Stimulated activated CD4-positive, alpha-beta T cell treated with anti-CD3 and anti-CD28 coated beads, Interleukin-4, amount 100 ng/mL, for 4 hours (primary cell): ENCODE data around the gene ZNRD2.
A peak's percentile ranks its signal among the peaks of the same experiment; 100 is the strongest.
"Not testable (repeated sequence)": the region's sequence is repeated elsewhere in the genome, so short reads cannot be mapped to it uniquely, and the experiment has no call there.

Experiments used
- DNase-seq, 2 experiments: peaks; one replicate each; pipeline ENCODE4 v3.0.0-alpha.2; 2020

Gene ZNRD2

DNA sequence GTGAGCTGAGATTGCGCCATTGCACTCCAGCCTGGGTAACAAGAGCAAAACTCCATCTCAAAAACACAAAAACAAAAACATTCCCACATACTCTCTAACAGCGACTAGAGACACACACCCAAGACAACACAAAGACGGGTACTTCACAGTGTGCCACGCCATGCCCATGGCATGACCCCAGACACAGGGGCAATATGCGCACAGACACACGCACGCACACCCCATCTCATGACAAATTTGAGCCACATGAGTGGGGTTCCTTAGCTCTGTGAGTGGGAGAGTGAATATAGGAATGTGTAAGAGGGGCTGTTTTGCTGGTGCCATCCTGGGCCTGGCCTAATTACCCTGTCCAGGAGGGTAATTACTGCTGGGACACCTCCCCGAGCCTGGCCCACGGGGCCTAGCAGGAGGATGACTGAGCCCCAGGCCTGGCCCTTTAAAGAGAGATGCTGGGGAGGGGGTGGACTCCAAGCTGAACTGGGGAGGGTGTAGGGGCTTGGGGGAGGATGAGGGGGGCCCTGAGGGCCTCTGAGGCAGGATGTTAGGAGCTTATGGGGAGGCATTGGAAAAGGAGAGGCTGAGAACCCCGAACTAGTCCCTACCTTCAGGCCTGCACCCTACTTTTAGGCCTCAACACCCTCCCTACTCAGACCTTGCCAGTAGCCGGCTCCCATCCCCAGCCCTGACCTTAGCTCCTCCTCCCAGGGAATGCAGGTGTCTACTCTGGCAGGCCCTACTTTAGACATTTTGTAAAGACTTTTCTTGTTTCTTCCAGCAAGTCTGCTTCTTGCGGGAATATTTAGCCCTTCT lies 13.6 kb upstream of the ZNRD2 start:
- DNase-seq: no peak

DNA sequence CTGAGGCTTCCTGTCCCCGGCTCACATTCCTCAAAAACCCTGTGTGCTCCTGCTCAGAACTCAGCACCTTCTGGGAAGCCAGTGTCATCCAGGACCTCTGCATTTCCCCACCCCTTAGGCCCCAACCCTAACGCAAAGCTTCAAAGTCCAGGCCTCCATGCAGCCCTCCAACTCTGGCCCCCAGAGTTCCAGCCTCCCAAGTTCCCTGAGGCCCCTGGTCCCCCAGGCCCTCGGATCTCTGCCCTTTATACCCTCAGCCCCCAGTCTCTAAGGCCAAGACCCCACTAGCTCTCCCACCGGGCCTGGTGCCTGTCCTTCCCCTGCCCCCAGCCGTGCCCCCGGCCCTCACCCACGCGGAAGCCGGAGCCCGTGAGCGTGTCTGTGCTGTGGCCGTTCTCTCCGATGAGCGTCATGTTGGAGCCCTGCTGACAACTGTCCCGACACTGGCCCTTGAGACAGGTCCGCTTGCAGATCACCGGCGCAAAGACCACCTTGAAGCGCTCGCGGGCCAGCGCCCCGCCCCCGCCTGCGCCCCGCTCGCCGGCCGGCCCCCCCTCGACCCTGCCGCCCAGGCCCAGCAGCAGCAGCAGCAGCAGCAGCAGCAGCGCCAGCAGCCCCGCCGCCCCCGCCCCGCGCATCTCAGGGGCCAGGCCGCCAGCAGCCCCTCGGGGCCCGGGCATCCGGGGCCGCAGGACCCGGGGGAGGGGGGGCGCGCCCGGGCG lies 12.8 kb upstream of the ZNRD2 start:
- no peak for DNase-seq

DNA sequence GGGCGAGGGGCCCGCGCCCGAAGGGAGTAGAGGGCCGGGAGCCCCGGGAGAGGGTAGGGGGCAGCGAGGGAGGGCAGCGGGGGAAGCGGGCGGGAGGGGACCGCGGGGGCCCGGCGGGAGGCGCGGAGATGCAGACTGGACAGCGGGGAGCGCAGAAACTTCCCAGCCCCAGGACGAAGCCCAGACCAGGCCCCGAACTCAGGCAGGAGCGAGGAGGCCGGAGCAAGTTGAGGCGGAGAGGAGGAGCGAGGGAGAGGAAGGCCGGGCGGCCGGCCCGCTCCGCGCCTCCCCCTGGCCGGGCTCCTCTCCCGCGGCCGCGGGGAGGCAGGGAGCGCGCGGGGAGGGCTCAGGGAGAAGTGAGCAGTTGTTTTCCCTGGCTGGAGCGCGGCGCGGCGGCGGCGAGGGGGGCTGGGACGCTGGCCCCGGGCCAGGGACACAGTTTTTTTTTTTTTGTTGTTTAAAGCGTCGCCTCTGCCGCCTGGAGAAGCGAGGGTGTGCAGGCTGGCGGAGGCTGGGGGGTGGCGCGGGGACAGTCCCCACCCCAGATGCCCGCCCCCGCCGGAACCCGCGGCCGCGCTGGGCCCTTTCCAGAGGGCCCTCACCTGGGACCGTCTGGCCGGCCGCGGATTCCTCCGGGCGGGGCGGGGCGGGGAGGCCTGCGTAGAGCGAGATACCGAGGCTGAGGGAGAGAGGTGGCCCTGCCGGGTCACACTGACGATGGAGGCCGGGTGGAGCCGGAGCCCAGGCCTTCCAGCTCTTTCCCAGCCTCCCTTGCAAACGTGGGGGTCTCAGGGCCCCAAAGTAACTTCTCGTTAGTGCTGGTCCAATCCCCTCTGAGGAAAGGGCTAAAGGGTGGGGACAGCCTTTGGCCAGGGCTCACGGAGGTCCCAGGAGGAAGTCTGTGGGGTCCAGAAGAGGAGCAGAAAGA lies 12.0 kb upstream of the ZNRD2 start, which contains the start of gene LTBP3:
LTBP3 (minus strand) TSS at position 358 of the 928 bp plus-strand sequence. CDS start 400 bp downstream, outside the sequence.
- DNase-seq: peak in 1 of 2 experiments; percentile 47

DNA sequence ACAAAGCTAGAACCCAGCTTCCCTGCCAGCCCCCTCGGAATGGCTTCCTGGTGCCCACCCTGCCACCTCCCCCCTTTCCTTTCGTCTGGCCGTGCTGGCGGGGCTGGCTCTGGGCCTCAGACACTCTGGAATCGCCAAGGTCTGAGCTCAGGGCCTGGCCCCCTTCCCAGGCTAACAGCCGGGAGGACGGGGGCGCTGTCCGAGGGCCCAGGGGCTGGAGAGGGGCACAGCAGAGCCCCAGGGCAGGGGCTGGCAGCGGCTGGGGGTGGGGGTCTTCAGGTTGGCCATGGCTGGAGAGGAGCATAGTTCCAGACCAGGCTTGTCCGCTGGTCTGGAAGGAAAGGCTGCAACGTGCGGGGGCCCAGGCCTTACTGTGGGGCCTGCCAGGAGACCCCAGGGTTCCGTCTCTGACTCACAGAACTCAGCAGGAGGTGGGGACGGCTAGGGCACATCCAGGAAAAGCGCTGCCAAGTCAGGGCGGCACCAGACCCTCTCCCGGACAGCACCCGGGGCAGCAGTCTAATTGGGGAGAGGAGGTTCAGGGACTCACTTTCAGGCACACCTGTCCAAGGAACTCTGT lies 11.3 kb upstream of the ZNRD2 start:
- DNase-seq: no peak

DNA sequence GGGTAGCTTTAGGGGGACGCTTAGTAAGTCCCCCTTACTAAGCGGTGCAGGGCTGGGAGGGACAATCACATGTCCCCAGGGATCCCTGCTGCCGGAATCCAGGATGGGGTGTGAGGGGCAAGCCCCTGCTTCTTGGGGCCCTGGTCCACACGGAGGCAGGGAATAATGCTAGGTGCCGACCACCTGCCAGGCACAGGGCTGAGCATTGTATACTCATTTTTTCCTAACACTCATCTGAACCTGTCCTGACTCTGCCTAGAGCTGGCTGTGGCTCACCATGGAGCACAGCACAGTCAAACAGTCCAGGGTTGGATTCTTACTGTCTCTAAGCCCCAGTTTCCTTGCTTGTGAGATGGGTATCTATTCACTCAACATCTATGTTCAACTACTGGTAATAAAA lies 10.7 kb upstream of the ZNRD2 start:
- no peak for DNase-seq

DNA sequence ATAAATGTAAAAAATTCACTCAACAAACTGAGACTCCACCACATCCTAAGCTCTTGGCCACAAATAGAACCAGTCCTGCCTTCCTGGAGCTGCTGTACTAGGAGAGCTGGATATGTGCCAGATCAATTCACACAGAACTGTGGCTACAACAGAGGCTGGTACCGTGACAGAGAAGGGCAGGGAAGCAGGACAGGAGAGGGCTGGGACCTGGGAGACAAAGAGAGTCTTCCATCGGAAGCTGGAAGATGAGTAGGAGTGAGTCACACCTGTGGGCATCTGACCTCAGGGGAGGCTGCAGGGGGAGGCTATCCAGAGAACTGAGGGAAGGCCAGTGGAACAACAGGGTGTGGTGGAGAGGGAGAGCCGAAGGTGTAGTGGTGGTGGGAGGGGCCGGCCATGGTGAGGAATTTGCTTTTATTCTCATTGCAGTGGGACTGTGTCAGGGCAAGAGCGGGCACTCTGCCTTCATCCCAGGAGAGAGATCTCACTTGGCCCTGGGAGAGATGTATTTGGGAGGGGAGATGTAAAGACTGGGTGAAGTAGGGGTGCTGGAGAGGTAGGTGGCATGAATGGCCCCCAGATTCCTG lies 10.2 kb upstream of the ZNRD2 start:
- no peak for DNase-seq

DNA sequence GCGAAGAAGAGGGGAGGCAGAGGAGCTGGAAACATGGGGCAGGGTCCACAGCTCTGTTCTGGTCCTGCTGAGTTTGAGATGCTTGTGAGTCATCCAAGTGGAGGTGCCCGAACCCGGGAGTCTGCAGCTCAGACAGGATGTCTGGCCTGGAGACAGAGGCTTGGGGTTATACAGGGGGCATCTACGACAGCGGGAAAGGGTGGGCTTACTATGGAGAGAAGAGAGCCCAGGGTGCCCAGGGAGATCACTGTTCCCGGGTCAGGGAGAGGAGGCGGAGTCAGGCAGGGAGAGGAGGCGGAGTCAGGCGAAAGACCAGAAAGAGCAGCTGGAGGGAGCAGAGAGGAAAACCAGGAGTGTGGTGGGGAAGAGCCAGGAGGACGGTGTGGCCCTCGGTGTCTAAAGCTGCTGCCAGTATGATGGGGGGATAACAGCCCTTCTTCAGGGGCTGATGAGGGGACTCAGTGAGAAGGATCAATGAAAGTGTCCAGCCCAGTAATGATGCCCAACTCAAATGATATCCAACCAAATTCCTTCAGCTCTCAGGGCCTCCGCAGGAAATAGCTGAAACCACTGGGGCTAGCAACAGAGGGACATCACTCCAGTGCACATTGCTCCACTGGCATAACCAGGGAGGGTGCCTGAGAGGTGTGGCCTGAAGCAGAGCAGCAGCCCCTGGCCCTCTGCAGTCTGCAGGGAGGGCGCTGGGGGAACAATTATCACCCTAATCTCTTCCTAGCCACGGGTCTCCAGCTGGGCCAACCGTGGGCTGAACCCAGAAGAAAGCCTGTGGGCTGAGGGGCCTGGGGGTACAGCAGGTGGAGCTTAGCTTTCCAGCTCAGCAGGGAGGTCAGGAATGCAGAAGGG lies 9.5 kb upstream of the ZNRD2 start:
- no peak for DNase-seq

DNA sequence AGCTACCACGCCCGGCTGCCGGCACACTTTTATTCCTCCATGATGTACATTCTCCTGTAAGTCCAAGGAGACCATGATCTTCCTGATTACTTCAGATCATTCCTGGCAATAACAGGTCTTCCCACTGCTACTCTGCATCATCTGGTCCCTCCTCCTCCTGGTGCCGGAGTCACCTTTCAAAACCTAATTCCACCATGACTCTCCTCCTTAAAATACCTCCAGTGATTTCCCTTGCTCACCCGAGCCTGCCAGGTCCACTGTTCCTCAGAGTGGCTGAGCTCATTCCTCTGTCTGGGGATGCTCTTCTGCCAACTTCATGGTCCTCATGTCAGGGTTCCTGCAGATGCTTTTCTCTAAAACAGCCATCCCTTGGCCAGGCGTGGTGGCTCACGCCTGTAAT lies 8.3 kb upstream of the ZNRD2 start:
- no peak for DNase-seq

DNA sequence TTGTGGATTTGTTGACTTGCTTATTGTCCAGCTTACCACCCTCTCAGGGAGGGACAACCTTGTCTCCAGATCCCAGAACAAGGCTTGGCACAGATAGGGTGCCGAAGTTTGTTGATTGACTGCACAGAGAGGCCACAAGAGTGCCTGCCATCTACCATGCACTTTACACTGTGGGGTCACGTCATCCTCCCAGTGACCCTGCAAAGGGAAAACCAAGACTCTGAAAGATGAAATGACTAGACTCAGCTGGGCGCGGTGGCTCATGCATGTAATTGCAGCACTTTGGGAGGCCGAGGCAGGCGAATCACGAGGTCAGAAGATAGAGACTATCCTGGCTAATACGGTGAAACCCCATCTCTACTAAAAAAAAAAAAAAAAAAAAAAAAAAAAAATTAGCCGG lies 7.5 kb upstream of the ZNRD2 start:
- DNase-seq: no peak

DNA sequence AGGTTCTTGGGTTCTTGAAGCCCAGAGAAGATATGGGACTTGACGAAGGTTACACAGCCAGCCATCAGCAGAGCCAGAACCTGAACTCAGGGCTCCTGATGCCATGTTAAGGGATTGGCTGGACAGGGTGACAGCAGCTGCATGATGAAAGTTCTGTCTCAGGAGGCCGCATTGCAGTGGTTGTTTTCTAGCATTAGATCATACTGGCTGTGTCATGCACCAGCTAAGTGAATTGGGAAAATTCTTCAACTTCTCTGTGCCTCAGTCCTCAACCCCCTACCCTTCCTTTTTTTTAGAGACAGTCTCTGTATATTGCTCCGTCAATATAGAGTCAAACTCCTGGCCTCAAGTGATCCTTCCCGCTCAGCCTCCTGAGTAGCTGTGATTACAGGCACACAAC lies 6.7 kb upstream of the ZNRD2 start:
- DNase-seq: no peak

DNA sequence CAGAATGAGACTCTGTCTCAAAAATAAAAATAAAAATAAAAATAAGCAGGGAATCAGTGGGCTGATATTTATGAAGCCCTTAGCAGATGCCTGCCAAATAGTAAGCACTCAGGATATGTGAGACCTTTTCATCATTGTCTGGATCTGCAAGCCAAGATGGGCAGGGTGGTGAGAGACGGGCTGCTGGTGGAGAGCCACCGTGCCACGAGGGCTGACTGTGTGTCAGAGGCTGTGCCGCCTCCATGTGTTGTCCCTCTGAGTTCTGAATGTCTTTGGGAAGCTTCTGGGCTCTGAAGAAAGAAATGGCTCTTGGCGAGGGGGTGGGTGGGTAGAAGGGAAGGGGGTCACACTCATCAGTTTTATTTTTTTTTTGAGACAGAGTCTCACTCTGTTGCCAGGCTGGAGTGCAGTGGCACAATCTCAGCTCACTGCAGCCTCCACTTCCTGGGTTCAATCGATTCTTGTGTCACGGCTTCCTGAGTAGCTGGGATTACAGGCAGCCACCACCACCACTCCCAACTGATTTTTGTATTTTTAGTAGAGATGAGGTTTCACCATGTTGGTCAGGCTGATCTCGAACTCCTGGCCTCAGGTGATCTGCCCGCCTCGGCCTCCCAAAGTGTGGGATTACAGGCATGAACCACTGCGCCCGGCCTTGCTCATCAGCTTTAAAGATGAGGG lies 5.3 kb upstream of the ZNRD2 start:
- DNase-seq: not testable (repeated sequence)

DNA sequence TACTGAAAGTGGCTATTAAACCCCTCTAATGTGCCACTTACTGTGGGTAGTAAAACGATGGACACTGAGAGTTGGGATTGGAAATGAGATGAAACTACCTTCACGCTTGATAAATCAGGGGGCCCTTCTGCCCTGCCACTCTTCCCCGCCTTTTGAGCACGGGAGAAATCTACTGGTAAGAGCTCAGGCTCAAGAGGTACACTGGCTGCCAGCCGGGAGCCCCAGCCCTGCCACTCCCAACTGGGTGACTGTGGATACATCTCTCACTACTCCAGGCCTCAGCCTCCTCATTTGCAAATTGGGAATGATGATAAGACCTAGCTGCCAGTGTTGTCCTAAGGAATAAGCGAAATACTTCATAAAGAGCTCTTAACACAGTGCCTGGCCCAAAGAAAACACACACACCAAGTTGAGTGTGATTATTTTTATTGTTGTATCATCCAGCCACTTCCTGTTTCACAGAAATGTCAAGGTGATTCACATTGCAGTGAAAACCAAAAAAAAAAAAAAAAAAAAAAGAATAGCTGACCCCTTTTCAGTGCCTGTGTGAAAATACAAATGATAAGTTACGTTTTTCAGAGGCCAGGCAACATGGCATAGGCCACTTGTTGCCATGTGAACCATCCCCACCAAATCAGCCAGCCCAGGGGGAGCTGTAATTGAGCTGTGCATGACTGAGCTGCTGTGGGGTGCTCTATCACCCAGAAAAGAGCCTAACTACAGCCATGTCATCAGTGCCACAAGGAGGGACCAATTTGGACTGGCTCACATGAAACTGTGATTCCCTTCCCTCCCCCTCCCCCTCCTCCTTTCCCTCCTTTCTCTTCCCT lies 4.4 kb upstream of the ZNRD2 start:
- no peak for DNase-seq

DNA sequence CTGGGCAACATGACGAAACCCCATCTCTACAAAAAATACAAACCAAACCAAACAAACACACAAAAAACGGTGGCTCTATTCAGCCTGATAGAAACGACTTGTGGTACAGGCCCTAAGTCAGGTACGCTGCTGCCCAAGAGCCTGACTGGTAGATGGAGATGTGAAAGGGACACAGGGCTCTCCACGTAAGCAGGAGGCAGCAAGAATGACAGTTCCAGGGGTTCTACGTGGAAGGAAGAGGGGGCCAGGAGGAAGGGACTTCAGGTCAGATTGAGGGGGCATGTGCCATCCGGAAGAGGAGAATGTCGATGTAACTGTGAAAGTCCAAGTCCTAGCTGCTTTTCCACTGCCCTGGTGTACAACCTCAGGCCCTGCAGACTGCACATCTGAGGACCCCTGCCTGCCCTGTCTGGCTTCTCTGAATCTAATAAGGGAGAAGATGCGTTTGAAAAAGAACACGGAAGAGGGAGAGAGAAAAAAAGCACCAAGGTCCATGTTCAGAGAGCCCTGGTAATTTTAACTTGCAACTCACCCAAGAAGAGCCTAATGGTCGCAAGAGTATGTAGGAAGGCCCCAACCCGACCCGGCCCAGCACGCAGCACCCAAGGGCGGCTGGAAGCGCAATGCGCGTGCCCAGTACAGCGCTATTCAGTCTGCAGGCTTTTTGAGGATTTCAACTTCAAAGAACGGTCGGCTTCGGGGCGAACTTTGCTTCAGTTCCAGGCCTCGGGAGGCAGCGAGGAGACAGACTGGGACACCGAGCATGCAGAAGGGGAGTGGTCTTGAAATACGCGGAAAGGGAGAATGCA lies 909 bp upstream of the ZNRD2 start:
- no peak for DNase-seq

DNA sequence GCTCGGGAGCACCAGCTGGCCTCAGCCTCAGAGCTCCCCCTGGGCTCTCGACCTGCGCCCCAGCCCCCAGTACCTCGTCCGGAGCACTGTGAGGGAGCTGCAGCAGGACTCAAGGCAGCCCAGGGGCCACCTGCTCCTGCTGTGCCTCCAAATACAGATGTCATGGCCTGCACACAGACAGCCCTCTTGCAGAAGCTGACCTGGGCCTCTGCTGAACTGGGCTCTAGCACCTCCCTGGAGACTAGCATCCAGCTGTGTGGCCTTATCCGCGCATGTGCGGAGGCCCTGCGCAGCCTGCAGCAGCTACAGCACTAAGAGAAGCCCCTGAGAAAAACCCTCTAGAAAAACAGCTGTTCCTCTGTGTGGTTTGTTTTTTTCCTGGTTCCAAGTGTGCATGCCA lies 1.1 kb downstream of the ZNRD2 start:
- no peak for DNase-seq

DNA sequence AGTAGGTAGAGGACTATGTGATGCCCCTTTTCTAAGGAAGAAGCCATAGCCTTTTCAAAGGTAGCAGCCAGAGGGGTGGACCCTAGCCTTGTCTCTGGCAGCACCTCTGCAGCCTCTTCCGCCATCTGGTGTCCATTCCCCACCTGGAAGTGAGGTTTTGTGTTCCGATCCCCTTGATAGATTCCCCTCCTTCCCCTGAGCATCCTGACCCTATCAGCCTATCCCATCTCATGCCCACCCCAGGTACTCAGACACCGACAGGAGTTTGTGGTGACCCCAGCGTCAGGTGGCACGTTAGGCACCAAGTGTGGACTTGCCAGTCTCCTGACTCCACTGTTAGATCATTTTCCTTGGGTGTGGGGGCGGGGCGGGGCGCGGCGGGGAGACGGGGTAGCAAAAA lies 1.7 kb downstream of the ZNRD2 start:
- DNase-seq: no peak

DNA sequence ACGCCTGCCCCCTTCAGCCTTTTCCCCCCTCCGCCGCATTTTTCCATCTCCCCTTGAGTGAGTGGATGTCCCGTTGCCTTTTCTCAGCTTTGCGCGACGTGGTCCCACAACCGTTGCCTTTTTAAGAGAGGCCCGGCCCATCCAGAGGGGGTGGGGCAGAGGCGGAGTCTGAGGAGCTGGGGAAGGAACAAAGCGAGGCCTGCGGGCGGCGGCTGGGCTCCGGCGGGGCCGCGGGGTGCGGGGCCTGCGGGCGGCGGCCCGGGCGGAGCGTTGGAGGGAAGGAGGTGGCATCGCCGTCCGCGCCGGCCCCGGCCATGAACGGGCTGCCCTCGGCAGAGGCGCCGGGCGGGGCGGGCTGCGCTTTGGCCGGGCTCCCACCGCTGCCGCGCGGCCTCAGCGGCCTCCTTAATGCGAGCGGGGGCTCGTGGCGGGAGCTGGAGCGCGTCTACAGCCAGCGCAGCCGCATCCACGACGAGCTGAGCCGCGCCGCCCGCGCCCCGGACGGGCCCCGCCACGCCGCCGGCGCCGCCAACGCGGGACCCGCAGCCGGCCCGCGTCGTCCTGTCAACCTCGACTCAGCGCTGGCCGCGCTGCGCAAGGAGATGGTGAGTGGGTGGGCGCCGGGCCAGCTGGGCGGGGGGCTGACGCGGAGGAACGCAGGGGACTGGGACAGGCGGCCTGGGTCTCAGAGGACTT lies 2.2 kb downstream of the ZNRD2 start, which contains the start of gene FAM89B:
FAM89B (plus strand) TSS at position 183 of the 696 bp plus-strand sequence; CDS start at position 315, 132 bp downstream.
- peak; percentile 84 to 85 for DNase-seq

DNA sequence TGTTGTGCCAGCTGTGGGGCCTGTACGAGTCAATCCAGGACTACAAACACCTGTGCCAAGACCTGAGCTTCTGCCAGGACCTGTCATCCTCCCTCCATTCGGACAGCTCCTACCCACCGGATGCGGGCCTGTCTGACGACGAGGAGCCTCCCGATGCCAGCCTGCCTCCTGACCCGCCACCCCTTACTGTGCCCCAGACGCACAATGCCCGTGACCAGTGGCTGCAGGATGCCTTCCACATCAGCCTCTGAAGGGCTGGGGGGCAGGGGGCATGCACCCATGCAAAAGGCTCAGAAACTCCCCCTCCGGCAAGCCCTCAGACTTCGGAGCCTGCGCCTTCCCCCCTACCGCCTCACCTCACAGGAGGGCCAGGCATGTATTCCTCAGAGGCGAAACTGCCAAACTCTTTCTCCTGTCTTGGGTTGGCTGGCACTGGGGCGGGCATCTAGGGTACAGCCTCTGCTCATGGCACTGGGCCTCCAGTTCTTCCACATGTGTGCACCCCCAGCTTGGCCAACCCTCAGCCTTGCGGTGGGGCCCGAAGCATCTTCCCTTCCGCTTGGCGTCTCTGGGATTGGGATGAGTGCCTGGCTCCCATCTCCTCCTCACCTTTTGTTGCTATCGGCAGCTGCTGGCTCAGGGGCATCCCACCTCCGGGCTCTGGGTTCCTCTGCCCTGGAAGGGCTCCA lies 3.3 kb downstream of the ZNRD2 start:
- DNase-seq: no peak
